Measurements from ENCODE around the gene B3GNT2. TPM values are rescaled to one million over a fixed set of nuclear protein-coding genes. Genes with fewer than 3 reads are reported as not detected.

The B3GNT2 gene
- total and polyA plus RNA-seq, 2 of the 4 experiments (the other 2 are of a cell fraction) = 5.0 to 11.1 TPM

- Histone ChIP-seq H3K23ac (ENCODE audit: low read depth, low read length) (no peak overlapping the region), H2AFZ (replicated peaks; ENCODE audit: low read length, poor library complexity) (no peak overlapping the region), H2AK9ac (replicated peaks; ENCODE audit: low read depth, low read length, poor library complexity) (no peak overlapping the region), H3K79me1 (ENCODE audit: low read depth in 1 of 2, low read length in 2 of 2) (no peaks in the 10 kb centered on the region), H4K91ac (ENCODE audit: insufficient read depth, low read depth, low read length) (no peak overlapping the region), H4K8ac (ENCODE audit: low read depth in 2 of 2, low read length in 2 of 2) (no peak overlapping the region), H3K4me3 (ENCODE audit: insufficient read depth, low read depth, low read length) (no peak overlapping the region), H3K4me2 (ENCODE audit: low read depth, low read length) (no peak overlapping the region), H4K5ac (ENCODE audit: low read depth, low read length) (no peak overlapping the region), H3K56ac (ENCODE audit: extremely low read depth, insufficient read depth, low read length) (no peak overlapping the region), H3K9me3 (ENCODE audit: control insufficient read depth, insufficient read depth, low read length) (peaks cover 2% of the 10 kb centered on the region; the same call in 1 of the 2 replicates), H3K27me3 (ENCODE audit: control insufficient read depth, insufficient read depth, low read length) (peaks cover 11% of the 10 kb centered on the region), H3K9ac (ENCODE audit: low read depth, low read length) (no peak overlapping the region), H4K20me1 (ENCODE audit: insufficient read depth, low read length) (no peaks in the 10 kb centered on the region), H3K36me3 (ENCODE audit: control insufficient read depth, insufficient read depth, low read length) (no peaks in the 10 kb centered on the region), H2BK20ac (ENCODE audit: low read depth, low read length) (no peak overlapping the region), H2AK5ac (ENCODE audit: low read depth, low read length) (no peak overlapping the region), H3K9me1 (ENCODE audit: insufficient read depth, low read length) (no peaks in the 10 kb centered on the region), H2BK15ac (ENCODE audit: low read depth, low read length) (no peak overlapping the region), H3K18ac (ENCODE audit: low read depth, low read length) (no peak overlapping the region), H3K4me1 (ENCODE audit: control insufficient read depth, insufficient read depth, low read length) (no peaks in the 10 kb centered on the region), H2BK120ac (ENCODE audit: low read depth, low read length) (no peak overlapping the region), H3K27ac (ENCODE audit: insufficient read depth, low read length) (no peak overlapping the region), H2BK5ac (ENCODE audit: low read depth, low read length, poor library complexity, severe bottlenecking) (no peak overlapping the region), H3K14ac (replicated peaks; ENCODE audit: low read depth, low read length) (no peak overlapping the region), H3K4ac (ENCODE audit: low read depth, low read length) (no peak overlapping the region)
- DNase-seq (no peak), ATAC-seq (ENCODE audit: low read depth) (peak; percentile 75)
- dilution Hi-C loops (cut with HindIII; ENCODE audit: low sequenced_read_pairs, unreplicated experiment) = no loop called here
- ChIA-PET CTCF (interaction anchor here (0.5 to 0.8 kb wide), 2 partner anchors 10 to 294 kb away, joined by 4 to 7 read pairs; no protein-coding TSS in a partner anchor), POLR2A (ENCODE audit: unreplicated experiment) (no interaction called here)
- intact Hi-C loops (cut with micrococcal nuclease) = no loop called here
- in situ Hi-C loops (cut with MboI; ENCODE audit: low sequenced_read_pairs) = no loop called here
- TF ChIP-seq MAZ (IDR thresholded peaks at IDR 0.05; ENCODE audit: borderline replicate concordance, low read depth, low read length) (no peak), MAFK (IDR thresholded peaks at IDR 0.05; ENCODE audit: low read depth, low read length) (no peak), NFE2L2 (IDR thresholded peaks at IDR 0.05; ENCODE audit: low read depth, low read length) (no peak), CHD1 (IDR thresholded peaks at IDR 0.05; ENCODE audit: low read depth, low read length) (no peak), RFX5 (IDR thresholded peaks at IDR 0.05; ENCODE audit: low read depth, low read length) (no peak), FOS (IDR thresholded peaks at IDR 0.05; ENCODE audit: low read depth, low read length) (no peak), BHLHE40 (IDR thresholded peaks at IDR 0.05; ENCODE audit: low read depth, low read length) (no peak), ELK1 (IDR thresholded peaks at IDR 0.05; ENCODE audit: borderline replicate concordance, low read depth, low read length) (no peak), CEBPB (IDR thresholded peaks at IDR 0.05; ENCODE audit: low read depth, low read length) (no peak), MXI1 (IDR thresholded peaks at IDR 0.05; ENCODE audit: borderline replicate concordance, low read depth, low read length) (no peak)
- WGBS, 2 experiments (ENCODE audit: extremely low coverage in 2 of 2, insufficient read length in 1 of 2) = no CpG with 5 or more reads among the region's 3 CpGs
- no TSS peak for BruUV-seq (replicated peaks)
These were observed 11.2 kb upstream of the B3GNT2 start for GRCh38 chr2:62184512-62185230.
